SW480 (cell line): Measurements from ENCODE around the gene LIME1.
"Not testable (repeated sequence)": the region's sequence is repeated elsewhere in the genome, so short reads cannot be mapped to it uniquely, and the experiment has no call there.

Experiments
- DNase-seq: peaks from one replicate; pipeline ENCODE4 v3.0.0-alpha.2; 2016; ENCODE audit warnings: low spot score

LIME1 gene

GRCh38 chr20:63772781-63773518 lies 36.5 kb downstream of the LIME1 start:
- DNase-seq, result no peak

GRCh38 chr20:63773571-63774241 lies 37.2 kb downstream of the LIME1 start:
- DNase-seq, result no peak

GRCh38 chr20:63774306-63774705 lies 37.8 kb downstream of the LIME1 start:
- no peak for DNase-seq

- no peak for DNase-seq
Observed at GRCh38 chr20:63775096-63775978, 38.9 kb downstream of the LIME1 start.

GRCh38 chr20:63776875-63777274 lies 40.4 kb downstream of the LIME1 start:
- DNase-seq, result not testable (repeated sequence)

- DNase-seq, result no peak
Observed at GRCh38 chr20:63777614-63778013, 41.1 kb downstream of the LIME1 start.

GRCh38 chr20:63778034-63778752 lies 41.7 kb downstream of the LIME1 start:
- no peak for DNase-seq

- DNase-seq, result no peak
Observed at GRCh38 chr20:63778857-63779256, 42.4 kb downstream of the LIME1 start.

GRCh38 chr20:63781181-63781580 lies 44.7 kb downstream of the LIME1 start:
- DNase-seq, result no peak

GRCh38 chr20:63782051-63782471 lies 45.6 kb downstream of the LIME1 start:
- no peak for DNase-seq

GRCh38 chr20:63782521-63782971 lies 46.1 kb downstream of the LIME1 start:
- DNase-seq, result peak; percentile 52

- no peak for DNase-seq
Observed at GRCh38 chr20:63783970-63784369, 47.5 kb downstream of the LIME1 start.

- no peak for DNase-seq
Observed at GRCh38 chr20:63785691-63786131, 49.2 kb downstream of the LIME1 start.

GRCh38 chr20:63787302-63787701 lies 50.8 kb downstream of the LIME1 start:
- no peak for DNase-seq

- DNase-seq, result no peak
Observed at GRCh38 chr20:63787749-63788148, 51.3 kb downstream of the LIME1 start.
